SK-N-MC (cell line): ENCODE results near the gene ASTE1.

Experiments
- EZH2 ChIP-seq: fragments of 200-600 bp; sonication (generic); IDR thresholded peaks from one replicate; pipeline ENCODE4 v1.6.1; 2017; ENCODE audit warnings: antibody characterized with exemption
- POLR2AphosphoS5 ChIP-seq: IDR thresholded peaks from 2 replicates; pipeline ENCODE4 v1.6.1; 2012; ENCODE audit warnings: mild to moderate bottlenecking, low read depth, low read length, borderline replicate concordance

- TF ChIP-seq POLR2AphosphoS5 (no peak; the same call in 1 of the 2 replicates), EZH2 (no peak)
These were observed 19.4 kb downstream of the ASTE1 start for GRCh38 chr3:131007256-131007655.
